ENCODE measurements around the gene ZMAT5. TPM values are rescaled to one million over a fixed set of nuclear protein-coding genes. Genes with fewer than 3 reads are reported as not detected.

ZMAT5 gene
- total and polyA plus RNA-seq, 10 of the 15 experiments (the other 5 are each of a cell fraction or from before 2014, with no cell fraction given): 2.3 to 43.0 (median 21.9) TPM

GRCh38 chr22:29750559-29751538 lies 16.0 kb downstream of the ZMAT5 start:
- FAIRE-seq (no peak), DNase-seq (ENCODE audit: low read depth, low spot score) (no peak), ATAC-seq (no peak)
- CTCF ChIA-PET: interaction anchor here (1.0 kb wide), 1 partner anchor 21 kb away, joined by 3 read pairs; no protein-coding TSS in a partner anchor
- SMC1A ChIA-PET (ENCODE audit: uncharacterized antibody, unreplicated experiment): interaction anchor here (0.7 kb wide), 1 partner anchor 10 kb away, joined by 3 read pairs; no protein-coding TSS in a partner anchor
- WGBS (ENCODE audit: insufficient coverage, insufficient replicate concordance, low lambda C conversion rate, missing lambda C conversion rate): 78% methylated on average over 11 of the region's 11 CpGs
- BruUV-seq (replicated peaks): no TSS peak
- intact Hi-C loops (cut with micrococcal nuclease; ENCODE audit: unreplicated experiment) (no loop called here), in situ Hi-C loops (cut with MboI) (no loop called here)
- RAD21 ChIA-PET (ENCODE audit: unreplicated experiment): no interaction called here
- Histone ChIP-seq H3K9ac (ENCODE audit: control insufficient read depth, insufficient read depth, low read length) (no peak overlapping the region), H3K36me3 (ENCODE audit: control insufficient read depth in 2 of 2, insufficient read depth in 2 of 2, low read length in 1 of 2) (no peaks in the 10 kb centered on the region; a peak in 2 of 4 replicates), H3K79me2 (ENCODE audit: control insufficient read depth, insufficient read depth, low read length) (no peaks in the 10 kb centered on the region), H4K20me1 (ENCODE audit: control insufficient read depth, insufficient read depth) (no peaks in the 10 kb centered on the region), H3K27ac (ENCODE audit: control insufficient read depth, insufficient read depth) (no peak overlapping the region), H2AFZ (ENCODE audit: control insufficient read depth, low read depth, low read length) (no peak overlapping the region), H3K4me1 (ENCODE audit: control insufficient read depth, insufficient read depth, low read length) (no peaks in the 10 kb centered on the region), H3K4me2 (ENCODE audit: control insufficient read depth, insufficient read depth) (no peak overlapping the region), H3K27me3 (replicated peaks in 1 of 2; ENCODE audit: control insufficient read depth in 2 of 2, insufficient read depth in 2 of 2, low read length in 1 of 2) (no peaks in the 10 kb centered on the region), H3K4me3 (no peak overlapping the region), H3K9me3 (replicated peaks; ENCODE audit: control insufficient read depth, insufficient read depth, low read length) (no peaks in the 10 kb centered on the region; the same call in 1 of the 3 replicates)
- no peak for TF ChIP-seq ZNF274 (IDR thresholded peaks at IDR 0.05; ENCODE audit: insufficient read depth, insufficient read length)
- TF ChIP-seq RELA (IDR thresholded peaks at IDR 0.05; ENCODE audit: borderline replicate concordance, partially characterized antibody): no peak
- TF ChIP-seq CHD1 (IDR thresholded peaks at IDR 0.05; ENCODE audit: low read depth, low read length): no peak
- no peak for TF ChIP-seq SREBF2 (IDR thresholded peaks at IDR 0.05; ENCODE audit: low read length)
- TF ChIP-seq FOS (IDR thresholded peaks at IDR 0.05; ENCODE audit: borderline replicate concordance, extremely low read depth, insufficient read length): no peak
- TF ChIP-seq PML (IDR thresholded peaks at IDR 0.05; ENCODE audit: low read length): no peak
- TF ChIP-seq, protein P1, sequence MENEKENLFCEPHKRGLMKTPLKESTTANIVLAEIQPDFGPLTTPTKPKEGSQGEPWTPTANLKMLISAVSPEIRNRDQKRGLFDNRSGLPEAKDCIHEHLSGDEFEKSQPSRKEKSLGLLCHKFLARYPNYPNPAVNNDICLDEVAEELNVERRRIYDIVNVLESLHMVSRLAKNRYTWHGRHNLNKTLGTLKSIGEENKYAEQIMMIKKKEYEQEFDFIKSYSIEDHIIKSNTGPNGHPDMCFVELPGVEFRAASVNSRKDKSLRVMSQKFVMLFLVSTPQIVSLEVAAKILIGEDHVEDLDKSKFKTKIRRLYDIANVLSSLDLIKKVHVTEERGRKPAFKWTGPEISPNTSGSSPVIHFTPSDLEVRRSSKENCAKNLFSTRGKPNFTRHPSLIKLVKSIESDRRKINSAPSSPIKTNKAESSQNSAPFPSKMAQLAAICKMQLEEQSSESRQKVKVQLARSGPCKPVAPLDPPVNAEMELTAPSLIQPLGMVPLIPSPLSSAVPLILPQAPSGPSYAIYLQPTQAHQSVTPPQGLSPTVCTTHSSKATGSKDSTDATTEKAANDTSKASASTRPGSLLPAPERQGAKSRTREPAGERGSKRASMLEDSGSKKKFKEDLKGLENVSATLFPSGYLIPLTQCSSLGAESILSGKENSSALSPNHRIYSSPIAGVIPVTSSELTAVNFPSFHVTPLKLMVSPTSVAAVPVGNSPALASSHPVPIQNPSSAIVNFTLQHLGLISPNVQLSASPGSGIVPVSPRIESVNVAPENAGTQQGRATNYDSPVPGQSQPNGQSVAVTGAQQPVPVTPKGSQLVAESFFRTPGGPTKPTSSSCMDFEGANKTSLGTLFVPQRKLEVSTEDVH (IDR thresholded peaks at IDR 0.05; ENCODE audit: low read depth, partially characterized antibody): no peak
- TF ChIP-seq CEBPB (IDR thresholded peaks at IDR 0.05; ENCODE audit: borderline replicate concordance in 1 of 2, low read depth in 2 of 2, low read length in 2 of 2): no peak
- no peak for TF ChIP-seq TAF1 (IDR thresholded peaks at IDR 0.05; ENCODE audit: borderline replicate concordance, low read depth, low read length)
- POLR2A ChIA-PET: interaction anchor here (0.6 kb wide), 1 partner anchor 387 kb away, joined by 3 read pairs; no protein-coding TSS in a partner anchor

Data from GM12878 (cell line).